Peyer's patch (tissue), 4 donors: Measurements from ENCODE around the gene SDC4.

ENCODE experiments used
- CTCF ChIP-seq, 6 experiments: fragments of 450-650 bp in 4 of 6; fragments of 200-600 bp in 2 of 6; sonication (generic) in 1 of 6; IDR thresholded peaks; one replicate each; pipeline ENCODE4 v1.5.1; 2017 to 2019; ENCODE audit warnings: antibody characterized with exemption in 6 of 6, mild to moderate bottlenecking in 3 of 6, moderate library complexity in 1 of 6
- POLR2A ChIP-seq, 2 donors: fragments of 450-650 bp; IDR thresholded peaks; one replicate each; pipeline ENCODE4 v1.5.1; 2017; ENCODE audit warnings: antibody characterized with exemption in 2 of 2, mild to moderate bottlenecking in 2 of 2, moderate library complexity in 2 of 2

- TF ChIP-seq CTCF (IDR thresholded peaks at IDR 0.05), result no peak
- TF ChIP-seq POLR2A (IDR thresholded peaks at IDR 0.05), result no peak
These were observed 39.1 kb downstream of the SDC4 start for GRCh38 chr20:45309075-45309474.
